ENCODE measurements around the gene FKBP5. TPM values are rescaled to one million over a fixed set of nuclear protein-coding genes. Genes with fewer than 3 reads are reported as not detected.
"Not testable (repeated sequence)": the region's sequence is repeated elsewhere in the genome, so short reads cannot be mapped to it uniquely, and the experiment has no call there.

Gene FKBP5
- polyA plus RNA-seq, 2 of the 4 experiments (the other 2 are of a cell fraction), result 8.4 to 11.7 TPM

GRCh38 chr6:35599761-35600658 is 88.7 kb downstream of the FKBP5 start:
- Histone ChIP-seq H3K4me3 (no peak overlapping the region), H3K4me2 (peak overlapping the region; percentile 90; the same call in 2 of the 3 replicates), H3K9me3 (no peaks in the 10 kb centered on the region), H3K4me1 (peaks cover 51% of the 10 kb centered on the region), H3K27ac (peak overlapping the region; percentile 36 to 77; a peak in 2 of 6 replicates)
- 82% methylated on average over 8 of the region's 8 CpGs for WGBS (ENCODE audit: missing lambda C conversion rate)
- POLR2A ChIA-PET, result no interaction called here
- ATAC-seq (no peak), DNase-seq (ENCODE audit: low read depth in 1 of 2, low spot score in 1 of 2) (no peak), FAIRE-seq (no peak)
- CTCF ChIA-PET, result interaction anchor here (0.9 to 1.7 kb wide), 5 partner anchors 16 to 138 kb away, joined by 3 to 6 read pairs (median 4); no protein-coding TSS in a partner anchor
- no peak for TF ChIP-seq ZC3H11A (IDR thresholded peaks at IDR 0.05)
- no peak for TF ChIP-seq CBX8 (IDR thresholded peaks at IDR 0.05)
- TF ChIP-seq CHD4 (IDR thresholded peaks at IDR 0.05; ENCODE audit: borderline replicate concordance), result no peak
- no peak for TF ChIP-seq POLR2AphosphoS2 (conservative IDR thresholded peaks at IDR 0.05; ENCODE audit: low read length)
- TF ChIP-seq HOXA7 (CRISPR knock-in tag; IDR thresholded peaks at IDR 0.05), result no peak
- TF ChIP-seq SREBF2 (IDR thresholded peaks at IDR 0.05), result no peak
- TF ChIP-seq EHF (CRISPR knock-in tag; IDR thresholded peaks at IDR 0.05), result no peak
- TF ChIP-seq PBX3 (IDR thresholded peaks at IDR 0.05), result no peak
- TF ChIP-seq NPAS2 (CRISPR knock-in tag; IDR thresholded peaks at IDR 0.05; ENCODE audit: borderline replicate concordance), result no peak
- no peak for TF ChIP-seq POLR2A (IDR thresholded peaks at IDR 0.05; ENCODE audit: low read length)
- no peak for TF ChIP-seq FOSB (CRISPR knock-in tag; IDR thresholded peaks at IDR 0.05)
- TF ChIP-seq PHF8 (IDR thresholded peaks at IDR 0.05; ENCODE audit: borderline replicate concordance, low read depth), result no peak
- no peak for TF ChIP-seq ZSCAN20 (CRISPR knock-in tag; IDR thresholded peaks at IDR 0.05)
- TF ChIP-seq, protein P1, sequence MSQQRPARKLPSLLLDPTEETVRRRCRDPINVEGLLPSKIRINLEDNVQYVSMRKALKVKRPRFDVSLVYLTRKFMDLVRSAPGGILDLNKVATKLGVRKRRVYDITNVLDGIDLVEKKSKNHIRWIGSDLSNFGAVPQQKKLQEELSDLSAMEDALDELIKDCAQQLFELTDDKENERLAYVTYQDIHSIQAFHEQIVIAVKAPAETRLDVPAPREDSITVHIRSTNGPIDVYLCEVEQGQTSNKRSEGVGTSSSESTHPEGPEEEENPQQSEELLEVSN (IDR thresholded peaks at IDR 0.05; ENCODE audit: borderline replicate concordance, low read depth), result no peak

DNA sequence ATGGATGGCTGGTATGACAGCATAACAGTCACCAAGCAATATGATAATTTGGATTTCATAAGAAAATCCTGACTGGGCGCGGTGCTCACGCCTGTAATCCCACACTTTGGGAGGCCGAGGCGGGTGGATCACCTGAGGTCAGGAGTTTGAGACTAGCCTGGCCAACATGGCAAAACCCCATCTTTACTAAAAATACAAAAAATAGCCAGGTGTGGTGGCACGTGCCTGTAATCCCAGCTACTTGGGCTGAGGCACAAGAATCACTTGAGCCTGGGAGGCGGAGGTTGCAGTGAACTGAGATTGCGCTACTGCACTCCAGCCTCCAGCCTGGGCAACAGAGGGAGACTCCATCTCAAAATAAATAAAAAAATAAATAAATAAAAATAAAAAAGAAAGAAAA is 90.1 kb downstream of the FKBP5 start:
- DNase-seq (ENCODE audit: low read depth in 1 of 2, low spot score in 1 of 2); H3K27ac ChIP-seq; POLR2A ChIA-PET; H3K4me3 ChIP-seq; H3K9me3 ChIP-seq; H3K4me2 ChIP-seq; ATAC-seq; FAIRE-seq: not testable (repeated sequence)
- 93% methylated on average over 8 of the region's 8 CpGs for WGBS (ENCODE audit: missing lambda C conversion rate)
- peaks cover 50% of the 10 kb centered on the region for H3K4me1 ChIP-seq
- CTCF ChIA-PET, result interaction anchor here (1.5 kb wide), 1 partner anchor 14 kb away, joined by 4 read pairs; no protein-coding TSS in a partner anchor

DNA sequence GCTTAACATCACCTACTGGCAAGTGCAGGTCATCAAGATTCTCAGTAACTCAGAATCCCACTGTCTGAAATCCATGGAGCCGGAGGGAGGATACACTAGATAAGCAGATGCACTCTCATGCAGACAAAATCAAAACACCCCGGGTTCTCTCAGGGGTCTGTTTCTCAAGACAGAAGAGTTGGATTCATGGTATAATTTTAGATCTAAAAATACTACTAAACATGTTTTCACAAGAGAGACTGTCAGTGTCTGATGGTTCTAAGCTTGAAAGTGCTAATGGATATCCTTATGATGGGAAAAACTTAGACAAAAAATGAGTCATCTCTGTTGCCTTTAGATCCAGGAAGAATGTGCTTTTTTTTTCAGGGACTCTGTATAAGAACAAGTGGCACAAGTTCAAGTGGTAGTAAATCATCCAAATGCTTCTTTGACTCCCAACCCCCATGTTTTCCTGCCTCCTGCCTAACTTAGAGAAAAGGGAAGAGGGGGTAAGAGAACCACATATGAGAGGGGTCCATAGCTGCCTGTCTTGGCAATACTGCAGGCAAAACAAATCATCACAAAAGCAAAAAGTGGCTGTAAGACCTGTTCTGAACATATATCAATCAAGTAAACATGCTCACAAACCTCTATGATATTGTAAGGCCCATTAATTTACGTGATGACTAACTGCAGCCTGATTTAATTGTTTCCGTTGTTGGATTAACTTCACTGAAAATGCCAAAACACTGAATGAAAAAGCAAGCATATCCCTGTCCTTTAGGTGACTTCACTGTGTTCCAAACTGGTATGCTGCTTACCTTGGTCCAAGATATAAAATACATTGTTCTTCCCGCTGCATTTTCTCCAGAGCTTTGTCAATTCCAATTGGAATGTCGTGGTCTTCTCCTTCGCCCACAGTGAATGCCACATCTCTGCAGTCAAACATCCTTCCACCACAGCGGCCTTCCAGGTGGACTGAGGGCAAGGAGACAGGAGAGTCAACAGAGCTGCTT is 92.0 kb downstream of the FKBP5 start:
- ChIA-PET CTCF (interaction anchor here (0.8 to 11.0 kb wide), 3 partner anchors 12 to 140 kb away, joined by 3 to 102 read pairs (median 4); partner anchors contain the start of gene ARMC12), POLR2A (interaction anchor here (0.6 kb wide), 1 partner anchor 243 kb away, joined by 4 read pairs; no protein-coding TSS in a partner anchor)
- peaks cover 33% of the 10 kb centered on the region for H3K4me1 ChIP-seq
- peak overlapping the region; percentile 45 for H3K4me2 ChIP-seq
- no peak overlapping the region for H3K4me3 ChIP-seq
- FAIRE-seq, result no peak
- H3K27ac ChIP-seq, result peak overlapping the region; percentile 51 to 59; a peak in 5 of 6 replicates
- ATAC-seq, result peak in 1 of 2 experiments; percentile 48; a peak in 3 of 6 replicates
- H3K9me3 ChIP-seq, result no peaks in the 10 kb centered on the region
- 76% methylated on average over 8 of the region's 8 CpGs for WGBS (ENCODE audit: missing lambda C conversion rate)
- no peak for TF ChIP-seq NR3C1 (IDR thresholded peaks at IDR 0.05)
- TF ChIP-seq JUNB (IDR thresholded peaks at IDR 0.05), result peak; percentile 50; the same call in 1 of the 2 replicates
- TF ChIP-seq FOSL2 (IDR thresholded peaks at IDR 0.05), result peak; percentile 13; the same call in 1 of the 2 replicates
- 0 out of 2 replicates have a peak, but pooled peaks have one; percentile 19 for TF ChIP-seq FOSL2 (CRISPR knock-in tag; IDR thresholded peaks at IDR 0.05)
- DNase-seq (ENCODE audit: low read depth in 1 of 2, low spot score in 1 of 2), result peak in 1 of 2 experiments; percentile 35
